Glomerular visceral epithelial cell (primary cell): ENCODE results near the gene TTYH3.

ENCODE experiments used
- DNase-seq: peaks from one replicate; pipeline ENCODE4 v3.0.0-alpha.2; 2016; ENCODE audit errors: extremely low spot score

Gene TTYH3

DNA sequence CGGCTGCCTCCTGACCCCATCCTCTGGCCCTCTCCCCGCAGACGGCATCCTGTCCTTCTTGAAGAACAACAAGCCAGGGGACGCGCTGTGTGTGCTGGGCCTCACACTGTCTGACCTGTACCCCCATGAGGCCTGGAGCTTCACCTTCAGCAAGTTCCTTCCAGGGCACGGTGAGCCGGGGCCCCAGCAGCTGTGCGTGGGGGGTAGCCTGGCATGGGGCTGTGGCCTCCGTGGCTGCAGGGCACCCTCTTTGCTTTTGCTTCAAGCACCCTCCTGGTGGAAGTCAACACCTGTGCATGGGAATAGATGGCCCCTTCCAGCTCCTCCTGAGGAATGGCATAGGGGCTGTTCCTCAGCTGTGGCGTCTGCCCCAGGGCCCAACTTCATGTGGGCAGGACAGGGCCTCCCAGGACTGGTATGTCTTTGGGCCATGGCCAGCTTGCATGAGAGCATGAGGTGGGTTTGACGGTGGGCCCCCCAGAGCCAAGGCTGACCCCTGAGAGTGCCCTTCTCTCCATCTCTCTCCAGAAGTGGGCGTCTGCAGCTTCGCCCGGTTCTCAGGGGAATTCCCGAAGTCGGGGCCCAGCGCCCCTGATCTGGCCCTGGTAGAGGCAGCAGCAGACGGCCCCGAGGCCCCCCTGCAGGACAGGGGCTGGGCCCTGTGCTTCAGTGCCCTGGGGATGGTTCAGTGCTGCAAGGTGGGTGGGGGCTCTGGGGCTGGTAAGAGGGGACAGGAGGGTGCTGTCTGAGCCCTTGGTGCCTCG lies 76.9 kb downstream of the TTYH3 start:
- DNase-seq = no peak

GRCh38 chr7:2709553-2710285 lies 77.9 kb downstream of the TTYH3 start:
- DNase-seq = no peak

- DNase-seq = no peak
Observed at GRCh38 chr7:2710286-2710655, 78.5 kb downstream of the TTYH3 start.

DNA sequence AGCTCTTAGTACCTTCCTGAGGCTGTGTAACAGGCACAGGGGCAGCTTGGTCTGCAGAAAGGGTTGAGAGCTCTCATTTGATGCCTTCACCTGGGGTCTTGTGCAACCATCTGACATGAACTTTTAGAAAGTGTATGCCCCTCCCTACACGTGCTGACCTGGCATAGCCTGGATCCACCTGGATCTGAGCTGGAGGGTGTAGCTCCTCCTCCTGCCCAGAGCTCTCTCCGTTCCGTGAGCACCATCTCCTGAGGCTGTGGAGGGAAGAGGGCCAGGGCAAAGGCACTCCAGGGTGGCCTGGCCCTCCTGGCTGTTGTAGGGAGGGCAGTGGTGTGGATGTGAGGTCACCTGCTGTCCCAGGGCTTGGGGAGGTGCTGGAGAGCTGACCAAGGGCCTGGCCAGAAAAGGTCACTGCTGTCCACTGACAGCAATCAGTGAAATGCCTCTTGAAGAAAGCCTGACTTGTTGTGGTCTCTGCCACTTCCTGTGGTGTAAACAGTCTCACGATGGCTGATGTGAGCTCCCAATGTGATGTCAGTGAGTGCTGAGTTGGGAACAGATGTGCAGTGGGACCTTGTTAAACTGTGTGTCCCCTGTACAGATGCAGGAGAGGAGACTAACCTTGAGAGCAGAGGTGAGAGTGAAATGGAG lies 79.2 kb downstream of the TTYH3 start:
- DNase-seq = no peak

DNA sequence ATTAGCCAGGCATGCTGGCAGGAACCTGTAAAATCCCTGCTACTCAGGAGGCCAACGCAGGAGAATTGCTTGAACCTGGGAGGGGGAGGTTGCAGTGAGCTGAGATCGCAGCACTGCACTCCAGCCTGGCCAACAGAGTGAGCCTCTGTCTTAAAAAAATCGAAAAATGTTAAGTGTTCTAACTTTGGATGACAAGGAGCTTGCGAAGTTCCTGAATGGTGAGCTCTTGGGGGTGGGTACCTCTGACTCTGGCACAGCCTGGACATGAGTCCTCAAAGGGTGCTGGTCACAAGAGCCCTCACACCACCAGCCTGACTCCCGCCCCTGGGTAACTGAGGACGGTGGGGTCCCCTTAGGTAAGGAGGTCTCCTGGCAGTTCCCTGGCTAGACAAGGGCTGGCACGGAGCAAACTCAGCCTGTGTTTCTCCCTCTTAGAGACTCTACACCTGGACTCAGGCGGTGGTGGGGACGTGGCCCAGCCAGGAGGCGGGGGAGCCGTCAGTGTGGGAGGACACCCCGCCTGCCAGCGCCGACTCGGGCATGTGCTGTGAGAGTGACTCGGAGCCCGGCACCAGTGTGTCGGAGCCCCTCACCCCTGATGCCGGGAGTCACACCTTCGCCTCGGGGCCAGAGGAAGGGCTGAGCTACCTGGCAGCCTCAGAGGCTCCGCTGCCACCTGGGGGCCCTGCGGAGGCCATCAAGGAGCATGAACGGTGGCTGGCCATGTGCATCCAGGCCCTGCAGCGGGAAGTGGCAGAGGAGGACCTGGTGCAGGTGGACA lies 80.3 kb downstream of the TTYH3 start:
- DNase-seq = no peak

DNA sequence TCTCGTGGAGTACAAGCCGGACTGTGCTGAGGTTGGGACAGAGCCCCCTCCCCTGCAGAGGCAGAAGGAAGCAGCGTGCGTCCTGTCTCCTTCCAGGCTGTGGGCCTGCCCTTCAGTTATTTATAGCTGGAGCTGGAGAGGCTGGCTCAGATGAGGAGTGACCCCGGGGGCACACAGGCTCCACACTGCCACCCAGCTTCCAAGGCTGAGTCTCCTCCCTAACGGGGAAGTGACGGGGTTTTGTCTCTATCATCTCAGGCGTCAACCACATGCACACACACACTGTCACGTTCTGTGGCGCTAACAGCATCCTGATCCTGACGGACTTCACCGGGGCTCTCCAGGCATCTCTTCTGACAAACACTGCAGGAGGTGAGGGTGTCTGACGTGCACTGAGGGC lies 81.6 kb downstream of the TTYH3 start:
- DNase-seq = no peak

DNA sequence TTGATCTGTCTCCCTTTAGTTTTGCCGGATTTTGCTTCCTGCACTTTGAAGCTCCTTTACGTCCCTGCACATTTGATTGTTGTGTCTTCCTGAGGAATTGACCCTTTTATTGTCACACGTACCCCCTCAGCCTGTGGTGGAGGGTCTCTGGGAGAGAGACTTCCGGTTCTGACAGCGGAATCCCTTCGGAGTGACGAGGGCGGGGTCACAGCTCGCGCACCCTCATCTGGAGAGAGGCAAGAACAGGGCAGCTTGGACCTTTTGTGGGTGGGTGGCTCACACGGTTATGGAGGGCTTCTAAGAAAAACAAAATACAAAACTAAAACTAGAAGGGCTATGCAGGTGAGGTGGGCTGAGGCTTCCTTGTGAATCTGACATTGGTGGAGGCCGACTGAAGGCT lies 82.2 kb downstream of the TTYH3 start:
- no peak for DNase-seq
